ENCODE measurements around the gene KDM4C.

- TF ChIP-seq POLR2AphosphoS5 (IDR thresholded peaks at IDR 0.05; ENCODE audit: borderline replicate concordance, low read depth, low read length) (no peak), EZH2 (IDR thresholded peaks at IDR 0.05) (no peak), FOXP2 (optimal IDR thresholded peaks at IDR 0.05; ENCODE audit: control extremely low read depth, extremely low read length, insufficient read depth) (no peak)
Observed at GRCh38 chr9:7009065-7009464, 251.3 kb downstream of the KDM4C start.

All from SK-N-MC (cell line).